ENCODE measurements around the gene POPDC3.
"Not testable (repeated sequence)": the region's sequence is repeated elsewhere in the genome, so short reads cannot be mapped to it uniquely, and the experiment has no call there.

Gene POPDC3

DNA sequence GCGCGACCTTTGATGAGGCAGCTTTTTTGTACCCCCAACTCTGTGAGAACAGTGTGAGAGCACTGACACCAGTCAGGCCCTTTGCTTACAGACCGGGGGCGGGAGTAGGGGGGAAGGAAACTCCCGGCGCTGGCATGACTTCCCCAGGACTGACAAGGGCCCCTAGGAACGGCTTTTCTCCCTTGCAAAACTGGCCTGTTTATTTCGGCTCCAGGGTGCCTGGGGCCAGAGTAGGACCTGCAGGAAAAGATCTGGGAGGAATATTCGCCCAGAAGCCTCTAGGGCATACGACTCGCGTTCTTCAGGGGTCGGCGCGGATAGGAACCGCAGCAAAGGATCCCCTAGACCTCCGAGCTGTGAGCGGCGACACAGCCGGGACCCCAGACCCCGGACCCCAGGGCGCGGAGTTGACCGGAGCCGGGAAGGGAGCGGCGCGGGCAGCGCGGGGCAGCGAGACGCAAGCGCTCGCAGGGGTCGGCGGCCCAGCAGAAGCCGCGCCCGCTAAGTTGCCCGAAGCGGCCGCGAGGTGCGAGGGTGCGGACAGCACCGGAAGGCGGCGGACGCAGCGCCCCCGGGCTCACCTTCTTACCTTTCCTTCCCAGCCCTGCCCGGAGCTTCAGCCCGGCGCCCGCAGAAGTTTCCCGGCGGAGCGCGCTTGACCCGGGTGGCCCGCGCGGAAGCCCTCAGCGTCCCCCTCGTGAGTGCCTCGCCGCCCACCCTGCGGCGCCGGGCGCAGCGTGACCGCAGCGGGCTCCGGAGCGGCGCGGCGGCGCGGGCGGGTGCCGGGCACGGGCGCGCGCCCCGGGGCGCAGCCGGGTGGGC, at the start of gene POPDC3:
POPDC3 (minus strand) TSS at position 771 of the 822 bp plus-strand sequence. CDS start 18,105 bp downstream, outside the sequence.
- DNase-seq = no peak

GRCh38 chr6:105227295-105227767, 47.5 kb upstream of the POPDC3 start:
- DNase-seq = no peak

- no peak for DNase-seq
These were observed 46.9 kb upstream of the POPDC3 start for GRCh38 chr6:105226598-105227294.

GRCh38 chr6:105223242-105223641, 43.4 kb upstream of the POPDC3 start:
- DNase-seq = no peak

GRCh38 chr6:105221219-105221618, 41.4 kb upstream of the POPDC3 start:
- DNase-seq = not testable (repeated sequence)

DNA sequence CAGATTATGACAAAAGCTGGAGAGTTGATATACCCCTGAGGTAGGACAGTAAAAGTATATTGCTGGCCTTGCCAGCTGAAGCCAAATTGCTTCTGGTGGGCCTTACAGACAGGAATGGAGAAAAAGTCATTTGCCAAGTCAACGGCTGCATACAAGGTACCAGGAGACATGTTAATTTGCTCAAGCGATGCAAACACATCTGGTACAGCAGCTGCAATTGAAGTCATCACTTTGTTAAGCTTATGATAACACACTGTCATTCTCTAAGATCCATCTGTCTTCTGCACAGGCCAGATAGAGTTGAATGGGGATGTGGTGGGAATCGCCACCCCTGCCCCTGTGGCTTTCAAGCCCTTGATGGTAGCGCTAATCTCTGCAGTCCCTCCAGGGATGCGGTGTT, 40.4 kb upstream of the POPDC3 start:
- no peak for DNase-seq

GRCh38 chr6:105219218-105219617, 39.4 kb upstream of the POPDC3 start:
- DNase-seq = not testable (repeated sequence)

GRCh38 chr6:105215506-105215905, 35.7 kb upstream of the POPDC3 start:
- DNase-seq = no peak

GRCh38 chr6:105214668-105215067, 34.9 kb upstream of the POPDC3 start:
- no peak for DNase-seq

GRCh38 chr6:105213272-105213671, 33.5 kb upstream of the POPDC3 start:
- no peak for DNase-seq

DNA sequence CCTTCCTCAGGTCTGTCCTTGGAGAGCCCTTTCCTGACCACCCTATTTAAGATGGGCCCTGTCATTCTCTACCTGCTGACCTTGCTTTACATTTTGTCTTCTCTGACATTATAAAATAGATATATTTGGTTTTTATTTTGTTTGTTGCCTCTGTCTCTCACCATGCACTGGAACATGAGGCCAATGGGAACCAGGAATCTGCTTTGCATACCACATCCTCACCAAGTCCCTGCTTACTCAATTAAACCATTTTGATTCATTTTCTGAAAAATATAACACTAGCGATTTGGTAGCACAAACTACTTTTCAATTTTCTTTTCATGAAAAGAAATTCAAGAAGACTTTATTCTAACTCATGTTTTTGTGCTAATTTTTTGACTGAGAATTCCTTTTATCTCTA, 32.8 kb upstream of the POPDC3 start:
- DNase-seq = no peak

- DNase-seq = no peak
These were observed 32.0 kb upstream of the POPDC3 start for GRCh38 chr6:105211831-105212230.

DNA sequence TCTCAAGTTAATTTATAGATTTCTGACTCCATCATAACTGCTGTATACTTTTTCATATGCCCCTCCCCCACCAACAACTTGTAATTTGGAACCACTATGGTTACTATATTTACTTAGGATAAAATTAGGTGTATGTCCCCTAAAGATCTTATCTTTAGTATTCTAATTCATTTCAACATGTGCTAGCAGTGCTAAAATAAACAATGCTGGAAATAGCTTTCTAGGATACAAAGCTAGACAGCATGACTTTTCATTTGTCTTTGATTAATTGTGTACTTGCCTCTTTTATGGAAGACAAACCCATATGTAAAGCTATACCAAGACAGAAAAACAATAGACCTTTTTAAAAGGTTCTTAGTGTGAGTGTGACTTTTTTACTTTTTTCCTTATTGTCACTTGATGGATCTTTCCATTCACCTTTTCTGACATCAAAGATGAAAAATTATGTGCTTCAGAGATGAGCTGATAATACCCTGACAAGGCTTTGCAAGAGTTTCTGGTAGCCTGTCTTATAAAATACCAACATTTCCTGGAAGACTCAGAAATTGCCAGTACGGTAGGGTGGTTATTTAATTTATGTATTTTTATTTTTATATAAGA, 31.2 kb upstream of the POPDC3 start:
- DNase-seq = no peak

- DNase-seq = no peak
These were observed 30.3 kb upstream of the POPDC3 start for GRCh38 chr6:105209950-105210706.

DNA sequence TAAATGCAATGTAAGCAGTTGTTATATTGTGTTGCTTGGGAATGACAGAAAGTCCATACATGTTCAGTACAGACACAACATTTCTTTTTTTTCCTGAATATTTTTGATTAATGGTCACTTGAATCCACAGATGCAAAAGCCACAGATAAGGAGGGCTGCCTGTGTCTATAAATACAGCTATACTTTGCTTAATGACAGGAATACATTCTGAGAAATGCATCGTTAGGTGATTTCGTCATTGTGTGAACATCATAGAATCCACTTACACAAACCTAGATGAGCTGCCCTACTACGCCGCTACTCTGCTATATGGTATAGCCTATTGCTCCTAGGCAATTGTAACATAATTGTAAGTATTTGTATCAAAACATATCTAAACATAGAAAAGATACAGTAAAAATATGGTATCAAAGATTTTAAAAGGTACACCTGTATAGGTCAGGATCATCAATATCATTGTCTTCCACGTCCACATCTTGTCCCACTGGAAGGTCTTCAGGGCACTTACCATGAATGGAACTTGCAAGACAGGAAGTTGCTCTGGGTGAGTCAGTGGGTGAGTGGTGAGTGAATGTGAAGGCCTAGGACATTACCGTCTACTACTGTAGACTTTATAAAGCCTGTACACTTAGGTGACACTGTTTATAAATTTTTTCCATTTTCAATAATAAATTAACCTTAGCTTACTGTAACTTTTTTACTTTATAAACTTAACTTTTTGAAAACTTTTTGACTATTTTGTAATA, 27.9 kb upstream of the POPDC3 start:
- no peak for DNase-seq

DNA sequence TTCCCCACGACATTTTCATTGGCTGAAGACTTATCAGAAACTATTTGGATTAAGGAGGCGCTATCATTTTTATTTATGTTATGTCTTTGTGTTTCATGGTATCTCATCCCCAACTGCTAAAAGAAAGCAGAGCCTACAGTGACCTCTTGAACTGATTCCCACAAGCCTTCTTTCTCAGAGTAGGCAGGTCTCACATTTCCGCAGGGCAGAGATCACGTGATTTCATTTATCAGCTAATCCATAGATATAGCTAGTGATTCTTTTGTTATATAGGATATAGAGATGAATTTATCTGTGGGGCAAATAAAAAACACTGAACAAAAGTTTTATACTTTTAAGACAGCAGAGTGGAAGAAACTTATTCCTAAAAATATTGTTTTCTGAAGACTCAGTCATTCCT, 25.0 kb upstream of the POPDC3 start:
- DNase-seq = no peak

GRCh38 chr6:105204331-105204730, 24.5 kb upstream of the POPDC3 start:
- DNase-seq = no peak

DNA sequence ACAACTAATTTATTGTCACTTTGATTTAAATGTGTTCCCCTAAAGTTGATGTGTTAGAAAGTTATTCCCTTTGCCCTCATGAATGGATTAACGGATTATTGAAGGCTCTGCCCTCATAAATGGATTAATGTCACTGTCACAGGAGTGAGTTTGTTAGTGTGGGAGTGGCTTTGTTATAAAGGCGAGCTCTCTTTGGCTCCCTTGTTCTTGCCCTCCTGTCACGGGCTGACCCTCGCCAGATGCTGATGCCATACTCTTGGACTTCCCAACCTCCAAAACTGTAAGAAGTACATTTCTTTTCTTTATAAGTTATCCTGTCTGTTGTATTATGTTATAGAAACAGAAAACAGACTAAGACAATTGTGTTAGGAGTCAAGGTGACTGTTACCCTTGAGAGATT, 22.7 kb upstream of the POPDC3 start:
- DNase-seq = no peak

- DNase-seq = no peak
These were observed 20.4 kb upstream of the POPDC3 start for GRCh38 chr6:105200133-105200730.

GRCh38 chr6:105199711-105200110, 19.9 kb upstream of the POPDC3 start:
- no peak for DNase-seq

GRCh38 chr6:105196076-105196475, 16.3 kb upstream of the POPDC3 start:
- DNase-seq = no peak

GRCh38 chr6:105194591-105194990, 14.8 kb upstream of the POPDC3 start:
- no peak for DNase-seq

All from CD4-positive, alpha-beta T cell treated with Interleukin-12 subunit alpha and Interleukin-12 subunit beta, for 1 hour (primary cell).